HG03064 (cell line): ENCODE results near the gene FMO1.
"Not testable (repeated sequence)": the region's sequence is repeated elsewhere in the genome, so short reads cannot be mapped to it uniquely, and the experiment has no call there.

ENCODE experiments used
- ATAC-seq: cut with Tn5 transposase; IDR thresholded peaks from one replicate; pipeline ENCODE4 v1.9.1; 2021; ENCODE audit warnings: low read depth; ENCODE audit not compliant: unreplicated experiment

Gene FMO1, protein sequence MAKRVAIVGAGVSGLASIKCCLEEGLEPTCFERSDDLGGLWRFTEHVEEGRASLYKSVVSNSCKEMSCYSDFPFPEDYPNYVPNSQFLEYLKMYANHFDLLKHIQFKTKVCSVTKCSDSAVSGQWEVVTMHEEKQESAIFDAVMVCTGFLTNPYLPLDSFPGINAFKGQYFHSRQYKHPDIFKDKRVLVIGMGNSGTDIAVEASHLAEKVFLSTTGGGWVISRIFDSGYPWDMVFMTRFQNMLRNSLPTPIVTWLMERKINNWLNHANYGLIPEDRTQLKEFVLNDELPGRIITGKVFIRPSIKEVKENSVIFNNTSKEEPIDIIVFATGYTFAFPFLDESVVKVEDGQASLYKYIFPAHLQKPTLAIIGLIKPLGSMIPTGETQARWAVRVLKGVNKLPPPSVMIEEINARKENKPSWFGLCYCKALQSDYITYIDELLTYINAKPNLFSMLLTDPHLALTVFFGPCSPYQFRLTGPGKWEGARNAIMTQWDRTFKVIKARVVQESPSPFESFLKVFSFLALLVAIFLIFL

DNA sequence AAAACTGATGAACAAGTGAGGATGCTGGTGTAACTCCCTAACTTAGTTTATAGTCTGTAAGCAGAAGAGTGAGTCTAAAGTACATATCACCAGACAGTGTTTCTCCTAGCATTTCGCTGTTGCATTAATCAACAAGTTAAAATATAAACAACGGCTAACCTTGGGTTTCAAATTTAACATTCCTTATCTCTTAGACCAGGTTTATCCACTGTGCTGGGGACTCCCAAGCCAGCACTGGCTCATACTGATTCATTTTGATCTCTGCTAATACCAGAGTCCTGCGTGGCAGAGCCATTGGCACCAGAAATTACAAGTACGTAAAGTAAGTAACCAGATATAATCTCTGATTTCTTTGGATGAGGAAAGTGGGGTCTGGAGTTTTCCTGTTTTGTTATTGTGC, at the start of gene FMO1:
TSS of gene FMO1 (plus strand) at position 193 of the 400 bp plus-strand sequence. CDS start 9,594 bp downstream, outside the sequence.
- ATAC-seq: no peak

DNA sequence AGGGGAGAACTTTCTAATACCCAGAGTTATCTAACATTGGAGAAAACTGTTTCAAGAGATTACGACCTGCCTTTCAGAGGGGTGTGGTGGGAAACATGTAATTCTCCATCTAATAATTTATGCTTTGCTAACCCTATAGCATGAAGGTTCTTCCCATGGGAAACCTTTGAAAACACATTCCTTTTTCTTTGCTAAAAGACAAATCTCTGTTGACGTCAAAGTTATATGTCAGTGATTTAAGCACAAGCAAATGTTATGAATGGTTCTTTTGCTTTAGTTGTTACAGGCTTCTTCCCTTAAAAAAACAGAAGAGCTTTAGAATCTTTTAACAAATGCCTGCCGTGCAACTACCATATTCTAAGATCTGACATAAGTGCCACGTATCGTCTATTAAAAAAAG, 44.0 kb upstream of the FMO1 start:
- no peak for ATAC-seq

DNA sequence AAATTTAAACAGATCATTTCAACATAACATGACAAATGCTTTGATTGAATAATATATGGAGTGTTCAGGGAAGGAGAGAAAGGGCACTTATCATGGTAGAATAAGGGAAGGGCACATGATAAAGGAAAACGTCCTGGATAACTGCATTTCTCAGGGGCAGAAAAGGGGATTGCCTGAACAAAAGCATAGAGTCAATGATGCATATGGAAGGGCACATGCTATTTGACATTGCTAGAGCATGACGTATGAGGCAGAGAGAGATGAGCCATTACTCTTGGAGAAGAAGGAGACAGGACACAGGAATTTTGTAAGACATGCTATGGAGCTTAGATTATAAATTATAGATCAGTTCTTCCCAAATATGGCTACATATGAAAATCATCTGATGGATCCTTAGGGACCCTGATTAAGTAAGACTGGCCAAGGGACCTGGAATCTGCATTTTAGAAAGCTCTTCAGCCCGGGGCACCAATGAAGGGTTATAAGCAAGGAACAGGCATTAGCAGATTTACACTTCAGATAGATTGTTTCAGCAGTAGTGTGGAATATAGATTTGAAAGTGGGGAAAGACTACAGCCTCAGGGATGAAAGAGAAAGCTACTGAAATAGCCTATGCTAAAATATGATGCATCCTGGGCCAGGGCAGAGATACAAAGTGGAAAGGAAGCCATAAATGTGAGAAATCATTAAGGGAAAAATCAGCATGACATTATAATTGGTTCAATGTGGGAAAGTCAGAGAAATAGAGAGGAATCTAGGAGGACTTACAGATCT, 41.9 kb upstream of the FMO1 start:
- no peak for ATAC-seq

DNA sequence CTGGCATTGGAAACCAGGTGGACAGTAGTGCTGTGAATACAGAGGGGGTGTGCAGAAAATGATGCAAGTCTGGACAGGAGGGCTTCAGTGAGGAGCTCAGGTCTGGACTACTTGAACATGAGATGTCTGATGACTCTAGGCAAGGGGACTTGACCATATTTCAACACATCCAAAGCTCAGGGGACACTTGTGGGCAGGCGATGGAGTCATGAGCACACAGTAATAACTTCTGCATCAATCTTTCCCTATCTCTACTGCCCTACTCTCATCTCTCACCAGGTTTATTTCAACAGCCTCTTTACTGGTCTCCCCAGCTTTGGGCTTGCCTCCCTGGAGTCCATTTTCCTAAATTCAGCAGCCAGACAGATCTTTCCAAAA, 41.3 kb upstream of the FMO1 start:
- ATAC-seq: no peak

DNA sequence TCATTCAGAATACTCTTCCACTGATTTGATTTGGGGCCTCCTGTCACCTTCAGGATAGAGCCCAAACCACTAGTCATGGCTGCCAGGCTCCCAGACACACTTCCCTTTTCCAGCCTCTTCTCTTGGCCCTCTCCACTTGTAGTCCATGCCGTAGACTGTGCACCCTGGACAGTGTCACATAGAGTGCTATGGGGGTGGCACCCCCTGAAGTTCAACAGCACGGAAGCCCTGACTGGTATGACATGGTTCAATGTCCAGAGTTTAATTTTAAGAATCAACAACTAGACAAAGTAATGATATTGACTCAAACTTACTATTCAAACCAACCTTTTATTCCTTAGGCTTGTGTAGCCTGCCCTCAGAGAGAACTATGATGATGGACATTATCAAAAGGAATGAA, 40.9 kb upstream of the FMO1 start:
- ATAC-seq: no peak

DNA sequence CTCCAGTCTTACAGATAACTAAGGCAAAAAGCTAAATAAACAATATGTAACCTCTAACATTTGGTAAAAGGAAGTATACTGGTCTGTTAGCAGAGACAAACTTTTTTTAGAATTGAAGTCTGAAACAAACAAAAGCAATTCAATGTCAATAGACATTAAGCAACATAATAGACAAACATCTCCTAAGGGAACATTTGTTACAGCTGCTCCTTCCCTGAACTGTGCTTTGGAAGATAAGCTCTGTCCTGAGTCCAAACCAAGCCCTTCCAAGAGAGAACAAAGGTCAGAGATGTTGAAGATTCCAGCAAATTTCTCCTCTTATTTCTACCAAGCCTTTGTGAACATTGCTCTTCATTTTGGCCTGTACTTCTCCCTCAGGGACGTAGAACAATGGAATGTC, 37.9 kb upstream of the FMO1 start:
- no peak for ATAC-seq

DNA sequence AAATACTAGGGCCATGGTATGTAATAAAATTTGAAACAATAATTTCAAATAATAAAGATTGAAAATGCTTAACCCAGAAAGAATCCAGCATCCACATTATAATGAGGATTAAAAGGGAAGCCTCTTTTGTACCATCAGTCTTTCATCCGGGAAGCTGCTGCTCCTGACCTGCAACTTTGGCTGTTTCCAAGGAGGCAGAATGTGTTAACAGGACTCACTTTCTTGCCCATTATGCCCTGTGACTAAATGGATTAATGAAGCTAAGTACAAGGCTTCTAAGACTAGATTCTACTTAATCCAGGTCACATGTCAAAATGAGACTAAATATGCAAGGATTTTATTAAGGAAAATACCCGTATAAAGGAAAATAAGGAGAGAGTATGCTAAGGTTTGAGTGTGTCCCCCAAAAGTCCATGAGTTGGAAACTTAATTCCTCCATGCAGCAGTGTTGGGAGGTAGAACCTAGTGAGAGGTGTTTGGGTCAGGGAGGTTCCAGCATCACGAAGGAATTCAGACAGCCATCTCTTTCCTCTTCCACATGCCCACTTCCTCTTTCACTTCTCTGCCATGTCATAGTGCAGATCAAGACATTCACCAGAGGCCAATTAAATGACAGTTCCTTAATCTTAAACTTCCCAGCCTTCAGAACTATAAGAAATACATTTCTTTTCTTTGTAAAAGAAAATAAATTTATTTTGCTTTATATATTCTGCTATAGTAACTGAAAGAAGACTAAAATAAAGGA, 35.5 kb upstream of the FMO1 start:
- no peak for ATAC-seq

DNA sequence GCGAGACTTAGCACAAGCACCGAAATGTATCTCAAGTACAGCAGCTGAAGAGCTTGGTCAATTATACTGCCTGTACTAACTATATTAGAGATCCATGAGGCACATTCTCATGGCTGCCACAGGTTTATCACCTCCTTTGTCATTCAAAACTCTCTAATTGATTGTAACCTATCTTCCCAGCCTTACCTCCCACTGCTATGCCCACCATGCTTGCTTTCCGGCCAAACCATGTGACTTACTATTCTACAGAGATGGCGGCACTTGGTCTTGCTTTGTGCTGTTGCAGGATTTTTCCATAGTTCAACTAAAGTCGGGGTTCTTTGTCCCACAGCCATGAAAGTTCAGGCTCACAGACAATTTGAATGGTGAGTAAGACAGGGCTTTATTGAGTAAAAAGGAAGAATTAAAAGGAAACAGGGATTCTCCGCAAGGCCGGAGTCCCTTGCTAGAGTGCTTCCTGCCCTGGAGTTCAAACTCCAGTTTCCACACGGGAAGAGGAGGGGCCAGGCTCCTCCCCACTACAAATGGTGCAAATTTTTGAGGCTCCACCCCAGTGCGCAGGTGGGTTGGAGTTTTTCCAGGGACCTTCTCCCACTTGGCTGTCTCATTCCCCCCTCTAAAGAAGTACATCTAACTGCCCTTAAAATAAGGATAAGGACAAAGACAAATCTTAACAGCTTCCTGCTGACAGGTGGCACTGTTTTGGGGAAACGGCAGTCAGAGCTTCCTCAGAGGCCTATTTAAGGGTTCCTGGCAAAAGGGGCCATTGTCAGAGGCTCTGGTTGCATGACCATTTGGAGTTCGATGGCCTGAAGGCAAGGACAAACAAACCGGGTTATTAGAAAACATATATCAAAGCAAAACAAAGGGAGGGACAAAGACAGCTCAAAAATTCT, 34.5 kb upstream of the FMO1 start:
- ATAC-seq: no peak

DNA sequence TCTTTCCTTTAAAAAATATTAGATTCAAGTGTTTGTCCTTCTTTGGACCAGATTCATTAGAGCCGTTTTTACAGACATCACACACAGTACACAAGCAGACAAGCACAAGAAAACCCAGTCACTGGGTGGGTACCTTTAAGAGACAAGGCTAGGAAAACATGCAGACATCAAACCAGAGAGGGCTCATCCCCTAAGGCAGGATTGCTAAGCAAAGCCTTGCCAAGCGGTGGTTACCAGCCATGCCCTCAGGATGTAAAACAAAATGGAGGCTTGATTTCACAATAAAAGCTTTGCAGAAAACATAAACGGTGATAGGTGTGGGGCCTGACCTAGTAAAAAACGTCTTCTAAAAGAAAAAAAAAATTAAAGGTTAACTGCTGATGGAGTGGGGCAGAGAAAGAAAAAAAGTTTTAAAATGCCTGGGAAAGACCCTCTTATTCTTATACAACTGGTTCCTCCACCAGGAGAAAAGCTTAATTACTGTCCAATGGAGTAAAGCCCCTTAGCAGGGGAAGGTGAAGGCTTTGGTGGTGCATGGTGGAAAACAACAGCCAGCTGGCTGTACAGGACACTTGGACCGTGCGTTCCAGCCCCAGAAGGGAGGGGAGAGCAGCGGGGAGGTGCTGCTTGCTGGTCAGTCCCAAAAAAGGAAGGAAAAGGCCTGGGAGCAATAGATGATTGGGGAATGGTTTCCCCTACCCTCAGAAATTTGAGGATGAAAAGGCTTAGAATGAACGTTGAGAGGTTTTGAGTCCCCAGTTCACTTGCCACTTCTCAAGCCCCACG, 30.4 kb upstream of the FMO1 start:
- ATAC-seq: no peak

DNA sequence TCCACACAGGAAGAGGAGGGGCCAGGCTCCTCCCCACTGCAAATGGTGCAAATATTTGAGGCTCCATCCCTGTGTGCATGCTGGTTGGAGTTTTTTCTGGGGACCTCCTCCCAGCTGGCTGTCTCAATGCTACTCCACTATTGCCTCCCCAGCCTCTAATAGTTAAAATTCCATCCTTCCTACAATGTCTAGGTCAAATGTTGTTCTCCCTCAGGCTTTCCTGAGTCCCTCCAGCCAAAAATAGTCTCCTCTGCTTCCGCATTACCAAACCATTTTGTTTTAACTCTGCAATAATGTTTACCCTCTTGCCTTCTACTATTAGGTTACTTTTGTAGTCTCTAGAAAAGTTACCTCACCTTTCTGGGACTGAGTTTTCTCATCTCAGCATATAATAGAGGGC, 29.6 kb upstream of the FMO1 start:
- ATAC-seq: no peak

DNA sequence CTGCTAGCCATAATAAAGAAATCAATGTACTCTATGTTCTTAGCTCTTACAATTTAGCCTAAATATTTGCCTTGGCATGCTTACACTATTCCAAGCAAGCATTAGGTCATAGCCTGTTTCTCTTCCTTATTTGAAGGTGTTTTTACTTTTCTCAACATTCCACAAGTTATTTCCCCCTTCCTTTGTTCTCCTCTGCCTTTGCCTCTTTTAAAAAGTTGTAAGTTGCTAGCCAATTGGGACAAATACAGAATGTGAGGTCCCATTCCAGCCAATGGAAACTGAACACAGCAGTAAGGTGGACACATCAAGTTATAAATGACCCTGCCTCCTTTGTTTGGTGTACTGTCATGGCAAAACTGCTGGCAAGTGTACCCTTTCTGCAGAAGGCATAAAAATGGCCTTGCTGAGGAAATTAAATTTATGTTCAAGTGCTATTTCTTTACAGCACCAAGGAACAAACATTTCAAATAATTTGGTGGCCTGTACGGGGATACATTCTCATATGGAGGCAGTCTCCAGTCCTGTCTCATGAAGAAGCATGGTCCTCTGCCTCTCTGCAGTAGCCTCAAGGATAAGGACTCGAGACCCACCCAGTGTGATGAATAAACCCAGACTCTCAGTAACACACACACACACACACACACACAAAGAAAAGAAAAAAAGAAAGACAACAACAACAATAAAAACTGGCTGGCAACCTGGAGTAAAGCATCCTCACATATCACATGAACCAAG, 28.8 kb upstream of the FMO1 start:
- no peak for ATAC-seq

DNA sequence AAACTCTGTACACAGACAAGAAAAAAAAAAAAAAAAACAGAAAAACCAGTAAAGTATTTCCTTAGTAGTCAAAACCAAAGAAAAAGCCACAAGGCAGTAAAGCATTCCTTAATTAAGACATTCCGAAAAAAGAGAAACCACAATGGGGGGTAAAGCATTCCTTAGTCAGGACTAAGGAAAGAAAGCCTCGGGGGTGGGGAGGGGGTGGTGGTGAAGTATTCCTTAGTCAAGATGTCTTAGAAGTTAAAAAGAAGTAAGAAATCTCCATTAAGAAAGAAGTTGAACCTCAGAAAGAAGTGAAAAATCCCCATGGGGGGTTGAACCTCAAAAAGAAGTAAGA, 28.2 kb upstream of the FMO1 start:
- no peak for ATAC-seq

DNA sequence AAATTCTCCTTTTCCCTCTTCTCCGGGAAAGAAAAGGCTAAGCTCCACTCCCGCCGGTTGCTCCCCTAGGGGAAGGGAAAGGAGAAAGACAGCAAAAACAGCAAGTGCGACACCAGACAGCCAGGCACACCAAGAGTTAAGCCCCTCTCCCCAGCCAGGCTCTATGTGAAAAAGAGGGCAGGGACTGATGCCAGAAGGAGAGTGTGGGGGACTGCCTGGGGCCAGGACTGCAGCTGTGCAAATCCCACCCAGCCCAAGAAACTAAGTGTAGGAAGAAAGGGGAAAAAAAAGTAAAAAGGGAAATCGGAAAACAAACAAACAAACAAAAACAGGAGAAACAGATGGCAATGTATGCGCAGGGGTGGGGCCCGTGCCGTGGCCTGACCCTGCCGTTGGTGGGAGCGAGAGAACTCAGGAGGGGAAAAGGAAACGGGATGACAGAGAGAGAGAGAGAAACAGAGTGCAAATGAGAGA, 27.7 kb upstream of the FMO1 start:
- ATAC-seq: no peak

DNA sequence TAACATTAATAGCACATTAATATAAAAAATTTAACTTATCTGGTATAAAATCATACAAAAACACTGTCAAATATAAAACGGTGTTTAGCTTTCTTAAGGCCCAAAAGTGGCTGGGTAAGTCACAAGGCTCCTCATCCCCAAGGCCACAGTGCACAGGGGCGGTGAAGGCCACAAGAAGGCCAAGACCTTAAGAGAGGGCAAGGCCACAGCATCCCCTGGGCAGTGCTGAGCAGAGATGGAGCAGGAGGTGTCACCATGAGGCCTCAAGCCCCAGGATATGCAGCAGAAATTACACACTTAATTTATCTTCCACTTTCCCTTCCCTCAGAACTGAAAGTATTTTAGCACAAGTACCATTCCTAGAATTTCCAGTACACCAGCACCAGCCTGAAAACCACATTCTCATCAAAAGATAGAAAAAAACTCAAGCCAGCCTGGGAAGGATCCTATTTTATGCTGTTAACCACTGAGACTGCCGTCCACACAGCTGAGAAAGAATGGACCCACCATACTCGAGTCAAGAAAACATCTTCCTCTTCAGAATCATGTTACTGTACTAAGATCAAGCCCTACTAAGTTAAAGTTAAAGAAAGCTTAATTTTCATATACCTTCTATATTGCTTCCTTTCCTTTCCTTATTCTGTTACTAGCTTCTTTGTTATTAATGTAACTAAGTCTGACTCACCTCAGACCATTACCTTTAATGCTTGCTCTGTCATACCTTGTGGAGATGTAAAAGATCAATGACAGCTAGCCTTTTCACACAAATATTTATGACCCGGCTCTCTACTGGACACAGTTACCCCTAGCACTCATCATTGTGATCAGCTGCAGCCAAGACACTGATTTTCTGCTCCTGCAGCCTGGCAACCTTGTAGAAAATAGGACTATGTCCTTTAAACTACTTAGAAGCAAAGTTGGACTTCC, 26.4 kb upstream of the FMO1 start:
- ATAC-seq: no peak

DNA sequence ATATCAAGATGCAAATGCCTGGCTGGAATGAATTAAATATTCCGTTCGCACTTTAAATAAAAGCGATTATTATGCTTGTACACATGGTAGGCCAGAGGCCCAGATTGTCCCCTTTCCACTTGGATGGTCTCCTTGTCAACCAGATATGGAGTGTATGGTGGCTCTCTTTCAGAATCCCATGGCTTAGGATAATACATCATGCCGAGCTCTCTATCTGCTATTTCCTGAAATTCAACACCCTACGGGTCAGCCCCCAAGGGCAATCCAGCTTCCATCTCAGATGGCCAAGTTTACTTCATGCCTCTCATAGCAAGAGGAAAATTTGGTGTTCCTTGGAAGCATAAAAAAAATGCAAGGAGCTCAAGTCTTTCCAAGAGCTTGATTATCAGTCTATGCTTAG, 25.4 kb upstream of the FMO1 start:
- ATAC-seq: no peak

DNA sequence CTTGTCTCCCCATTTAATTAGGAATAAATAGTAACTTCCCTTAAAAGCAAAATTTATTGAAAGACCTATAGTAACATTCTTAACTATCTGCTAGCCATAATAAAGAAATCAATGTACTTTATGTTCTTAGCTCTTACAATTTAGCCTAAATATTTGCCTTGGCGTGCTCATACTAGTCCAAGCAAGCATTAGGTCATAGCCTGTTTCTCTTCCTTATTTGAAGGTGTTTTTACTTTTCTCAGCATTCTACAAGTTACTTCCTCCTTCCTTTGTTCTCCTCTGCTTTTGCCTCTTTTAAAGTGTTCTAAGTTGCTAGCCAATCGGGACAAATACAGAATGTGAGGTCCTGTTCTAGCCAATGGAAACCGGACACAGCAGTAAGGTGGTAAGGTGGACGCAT, 24.0 kb upstream of the FMO1 start:
- ATAC-seq: not testable (repeated sequence)

DNA sequence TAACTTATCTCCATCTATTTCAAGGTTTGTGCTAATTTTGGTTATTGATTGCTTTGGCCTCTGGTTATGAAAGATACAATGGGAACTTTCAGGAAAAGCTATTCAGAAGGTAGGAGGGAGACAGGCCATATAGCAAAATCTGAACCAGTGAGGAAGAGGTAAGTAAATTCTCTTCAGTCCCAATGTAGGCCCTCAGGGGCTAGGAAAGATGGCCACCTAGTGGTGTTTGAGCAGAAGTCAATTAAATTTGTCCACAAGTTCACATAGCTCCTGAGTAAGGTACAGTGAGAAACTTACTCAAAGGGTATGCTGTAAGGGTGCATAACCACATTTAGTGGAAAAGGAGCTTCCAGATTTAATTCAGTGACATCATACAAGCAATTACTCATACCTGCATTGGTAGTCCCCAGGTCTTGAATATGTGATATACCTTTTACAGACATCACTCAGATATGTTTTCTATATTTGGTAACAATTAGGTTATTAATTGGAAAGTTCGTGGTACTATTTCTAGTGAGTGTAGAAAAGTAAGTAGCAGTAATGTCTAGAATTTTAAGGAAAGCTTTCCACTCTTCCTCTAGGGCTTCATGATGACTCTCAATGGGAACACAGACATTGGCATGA, 21.4 kb upstream of the FMO1 start:
- peak; percentile 92 for ATAC-seq
